ENCODE results near the gene MAPK12. TPM values are rescaled to one million over a fixed set of nuclear protein-coding genes. Genes with fewer than 3 reads are reported as not detected.

MAPK12 gene
- total RNA-seq, 3 donors from 2014 or later = 3.8 to 9.8 (median 5.3) TPM

DNA sequence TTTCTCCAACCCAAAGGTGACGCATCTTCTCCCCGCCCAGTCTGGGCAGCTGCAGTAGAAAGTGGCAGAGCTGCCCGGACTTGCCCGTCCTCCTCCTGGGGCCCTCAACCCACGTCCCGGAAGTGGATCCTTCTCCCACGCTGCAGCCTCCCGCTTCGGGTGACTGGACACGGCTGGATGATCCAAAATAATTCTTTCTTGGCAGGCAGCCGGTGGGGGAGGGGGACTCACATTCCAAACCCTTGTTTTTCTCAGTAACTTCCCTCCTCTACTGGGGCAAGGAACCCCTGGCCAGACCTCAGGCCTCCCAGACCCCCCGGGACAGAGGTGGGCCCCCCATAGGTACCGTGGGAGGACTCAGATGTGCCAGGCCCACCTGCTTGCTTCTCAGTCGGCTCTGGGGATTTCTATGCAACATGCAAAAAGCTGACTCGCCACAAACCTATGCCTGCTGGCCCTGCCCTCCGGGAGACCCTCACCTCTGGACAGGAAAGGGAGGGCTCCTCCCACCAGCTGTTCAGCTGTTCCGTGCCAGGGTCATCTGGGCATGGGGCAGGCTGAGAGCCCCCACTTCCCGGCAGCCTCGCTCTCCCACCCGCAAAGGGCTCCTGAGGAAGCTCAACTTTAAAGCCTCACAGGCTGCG lies 44.6 kb upstream of the MAPK12 start:
- TF ChIP-seq POLR2A (IDR thresholded peaks at IDR 0.05) (no peak), POLR2AphosphoS5 (IDR thresholded peaks at IDR 0.05) (peak in 1 of 3 donors; percentile 55)
- TF ChIP-seq, protein P1, sequence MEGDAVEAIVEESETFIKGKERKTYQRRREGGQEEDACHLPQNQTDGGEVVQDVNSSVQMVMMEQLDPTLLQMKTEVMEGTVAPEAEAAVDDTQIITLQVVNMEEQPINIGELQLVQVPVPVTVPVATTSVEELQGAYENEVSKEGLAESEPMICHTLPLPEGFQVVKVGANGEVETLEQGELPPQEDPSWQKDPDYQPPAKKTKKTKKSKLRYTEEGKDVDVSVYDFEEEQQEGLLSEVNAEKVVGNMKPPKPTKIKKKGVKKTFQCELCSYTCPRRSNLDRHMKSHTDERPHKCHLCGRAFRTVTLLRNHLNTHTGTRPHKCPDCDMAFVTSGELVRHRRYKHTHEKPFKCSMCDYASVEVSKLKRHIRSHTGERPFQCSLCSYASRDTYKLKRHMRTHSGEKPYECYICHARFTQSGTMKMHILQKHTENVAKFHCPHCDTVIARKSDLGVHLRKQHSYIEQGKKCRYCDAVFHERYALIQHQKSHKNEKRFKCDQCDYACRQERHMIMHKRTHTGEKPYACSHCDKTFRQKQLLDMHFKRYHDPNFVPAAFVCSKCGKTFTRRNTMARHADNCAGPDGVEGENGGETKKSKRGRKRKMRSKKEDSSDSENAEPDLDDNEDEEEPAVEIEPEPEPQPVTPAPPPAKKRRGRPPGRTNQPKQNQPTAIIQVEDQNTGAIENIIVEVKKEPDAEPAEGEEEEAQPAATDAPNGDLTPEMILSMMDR (IDR thresholded peaks at IDR 0.05) = no peak
- peak; percentile 93 to 94 for DNase-seq (ENCODE audit: low spot score in 2 of 2)
- Histone ChIP-seq H3K36me3 (no peaks in the 10 kb centered on the region), H3K27ac (peak overlapping the region; percentile 94 to 98), H3K27me3 (no peaks in the 10 kb centered on the region), H3K4me3 (peak overlapping the region; percentile 90 to 99 (median 91)), H3K9me3 (no peaks in the 10 kb centered on the region), H3K4me1 (peaks cover 41 to 51% of the 10 kb centered on the region in 2 donors)
- intact Hi-C loops (cut with DNase I; ENCODE audit: low total_unique reads) = no loop called here

DNA sequence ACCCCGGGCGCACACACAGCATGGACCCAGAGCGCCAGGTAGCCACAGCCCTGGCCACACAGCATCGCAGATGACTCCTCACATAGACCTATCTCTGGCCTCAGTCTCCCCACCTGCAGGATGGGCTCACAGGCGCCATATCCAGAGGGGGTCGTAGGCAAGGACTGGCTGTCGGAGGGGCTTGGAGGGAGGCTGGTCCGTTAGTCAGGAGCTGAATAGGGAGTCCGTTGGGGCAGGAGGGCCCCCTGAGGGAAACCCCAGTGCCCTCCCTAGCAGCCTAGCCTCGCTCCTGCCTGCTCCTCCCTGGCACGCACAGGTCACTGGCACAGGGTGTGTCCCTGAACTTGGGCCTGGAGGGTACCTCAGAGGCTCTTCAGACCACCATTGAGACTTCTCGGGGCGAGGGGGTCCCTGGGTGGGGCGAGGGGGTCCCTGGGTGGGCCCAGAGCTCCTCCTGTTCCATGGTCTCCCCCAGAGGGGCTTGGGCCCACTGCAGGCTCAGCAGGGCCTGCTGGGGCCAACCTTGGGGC lies 44.0 kb upstream of the MAPK12 start:
- Histone ChIP-seq H3K27ac (peak overlapping the region; percentile 94 to 98), H3K4me1 (peaks cover 47 to 57% of the 10 kb centered on the region in 2 donors), H3K4me3 (peak overlapping the region; percentile 90 to 99 (median 91)), H3K27me3 (no peaks in the 10 kb centered on the region), H3K9me3 (no peaks in the 10 kb centered on the region), H3K36me3 (no peaks in the 10 kb centered on the region)
- intact Hi-C loops (cut with DNase I; ENCODE audit: low total_unique reads) = no loop called here
- DNase-seq (ENCODE audit: low spot score in 2 of 2) = no peak
- TF ChIP-seq POLR2A (IDR thresholded peaks at IDR 0.05) = no peak
- TF ChIP-seq, protein P1 (IDR thresholded peaks at IDR 0.05) = no peak

DNA sequence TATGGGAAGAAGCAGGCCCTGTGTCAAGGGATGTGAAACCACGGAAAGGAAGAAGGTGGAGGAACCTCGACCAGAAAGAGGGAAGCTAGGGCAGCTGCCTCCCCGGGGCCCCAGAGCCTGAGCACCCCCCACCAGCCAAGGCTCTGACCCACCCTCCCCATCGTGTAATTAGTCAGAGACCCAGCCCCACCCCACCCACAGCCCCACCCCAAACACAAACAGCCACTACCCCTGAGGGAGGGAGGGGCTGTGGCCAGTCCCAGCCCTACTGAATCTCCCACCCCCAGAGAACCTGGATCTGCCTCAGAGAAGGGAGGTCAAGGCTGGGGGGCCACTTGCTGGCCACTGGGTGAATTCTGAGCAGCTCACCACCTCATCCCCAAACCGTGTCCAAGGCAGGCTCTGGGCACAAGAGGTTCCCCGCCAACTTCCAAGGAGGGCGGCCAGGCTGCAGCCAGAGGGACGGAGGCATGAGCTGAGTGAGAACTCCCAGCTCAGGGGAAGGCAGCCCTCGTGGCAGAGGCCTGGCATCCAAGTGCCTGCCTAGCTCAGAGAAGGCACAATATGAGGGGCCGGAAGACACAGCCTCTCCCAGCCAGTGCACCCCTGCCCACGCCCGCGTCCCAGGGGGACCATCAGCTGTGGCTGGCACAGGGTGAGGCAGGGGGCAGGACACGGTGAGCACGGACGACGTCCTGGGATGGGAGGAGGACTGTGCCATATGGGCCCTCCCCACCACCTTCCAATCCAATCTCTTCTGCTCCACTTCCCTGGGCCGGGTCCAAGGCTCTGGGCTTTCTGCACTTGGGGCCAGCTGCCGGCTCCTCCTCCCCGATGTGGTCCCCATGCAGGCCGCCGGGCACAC lies 43.3 kb upstream of the MAPK12 start:
- Histone ChIP-seq H3K4me1 (peaks cover 52 to 64% of the 10 kb centered on the region in 2 donors), H3K4me3 (peak overlapping the region; percentile 90 to 99 (median 91)), H3K36me3 (no peaks in the 10 kb centered on the region), H3K9me3 (no peaks in the 10 kb centered on the region), H3K27me3 (no peaks in the 10 kb centered on the region), H3K27ac (peak overlapping the region; percentile 94 to 98)
- intact Hi-C loops (cut with DNase I; ENCODE audit: low total_unique reads) = no loop called here
- TF ChIP-seq, protein P1 (IDR thresholded peaks at IDR 0.05) = no peak
- no peak for TF ChIP-seq POLR2AphosphoS5 (IDR thresholded peaks at IDR 0.05)
- no peak for TF ChIP-seq POLR2A (IDR thresholded peaks at IDR 0.05)
- DNase-seq (ENCODE audit: low spot score in 2 of 2) = peak in 1 of 2 donors; percentile 20

DNA sequence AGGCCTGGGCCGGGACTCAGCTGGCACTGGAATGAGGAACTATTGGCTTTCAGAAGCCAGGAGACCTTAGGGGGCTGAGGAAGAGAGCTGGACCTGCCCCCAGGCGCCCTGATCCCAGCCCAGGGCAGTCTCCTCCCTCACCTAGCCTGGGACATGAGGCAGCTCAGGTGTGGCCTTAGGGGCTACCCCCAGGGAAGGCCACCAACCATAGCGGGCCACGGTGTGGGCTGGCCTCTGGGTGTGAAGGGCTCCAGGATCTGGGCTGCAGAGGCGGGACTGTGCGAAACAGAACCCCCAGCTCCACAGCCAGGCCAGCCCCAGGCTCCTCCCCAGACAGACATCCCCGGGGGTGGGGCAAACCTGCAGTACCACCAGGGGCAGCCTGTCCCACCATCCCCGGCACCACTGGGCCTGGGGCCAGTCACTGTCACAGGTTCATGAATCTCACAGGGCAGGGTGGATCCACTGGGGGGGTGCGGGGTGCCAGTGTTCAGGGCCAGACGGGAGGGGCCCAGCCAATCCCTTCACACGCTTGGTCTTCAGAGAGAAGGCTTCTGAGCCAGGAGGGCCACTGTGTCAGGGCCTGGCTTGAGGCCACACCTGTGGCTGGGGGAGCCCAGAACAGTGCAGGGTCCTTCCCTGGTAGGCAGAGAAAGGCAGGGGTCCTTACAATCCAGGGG lies 42.5 kb upstream of the MAPK12 start:
- H3K36me3 ChIP-seq = no peaks in the 10 kb centered on the region
- intact Hi-C loops (cut with DNase I; ENCODE audit: low total_unique reads) = no loop called here
- no peak for TF ChIP-seq POLR2AphosphoS5 (IDR thresholded peaks at IDR 0.05)
- TF ChIP-seq, protein P1 (IDR thresholded peaks at IDR 0.05) = no peak
- TF ChIP-seq POLR2A (IDR thresholded peaks at IDR 0.05) = no peak
- peaks cover 59 to 64% of the 10 kb centered on the region in 2 donors for H3K4me1 ChIP-seq
- peak overlapping the region; percentile 94 to 98 for H3K27ac ChIP-seq
- peak overlapping the region in 2 of 3 donors; percentile 90 to 99 for H3K4me3 ChIP-seq
- DNase-seq (ENCODE audit: low spot score in 2 of 2) = no peak
- no peaks in the 10 kb centered on the region for H3K27me3 ChIP-seq
- H3K9me3 ChIP-seq = no peaks in the 10 kb centered on the region

Measured in breast epithelium (tissue), 4 donors.